Measurements from ENCODE around the gene PCBP4.

PCBP4 gene

GRCh38 chr3:51955893-51956770 is 11.1 kb downstream of the PCBP4 start:
- Histone ChIP-seq H3K27ac (ENCODE audit: low read depth in 2 of 2, low read length in 2 of 2) (peak overlapping the region in 1 of 2 donors; percentile 32), H3K9ac (ENCODE audit: low read depth in 1 of 2, low read length in 2 of 2) (peak overlapping the region in 1 of 2 donors; percentile 49)

GRCh38 chr3:51955175-51955892 is 11.9 kb downstream of the PCBP4 start, which contains the start of gene GPR62:
Gene GPR62 (plus strand): TSS chr3:51955381. CDS start chr3:51955653, 272 bp downstream.
- peak within 1 kb of the TSS in 1 of 2 donors; percentile 49 for H3K9ac ChIP-seq (ENCODE audit: low read depth in 1 of 2, low read length in 2 of 2)
- H3K27me3 ChIP-seq (ENCODE audit: control insufficient read depth in 2 of 2, insufficient read depth in 2 of 2, low read length in 2 of 2), result peaks cover 0 to 7% of the 10 kb centered on the region in 2 donors
- no peaks in the 10 kb centered on the region for H3K9me3 ChIP-seq (ENCODE audit: control insufficient read depth in 2 of 2, low read length in 2 of 2)
- peak within 1 kb of the TSS in 1 of 2 donors; percentile 32 for H3K27ac ChIP-seq (ENCODE audit: low read depth in 2 of 2, low read length in 2 of 2)
- H3K4me3 ChIP-seq (ENCODE audit: low read length in 2 of 2), result peak within 1 kb of the TSS; percentile 44 to 48
- peaks cover under 1 to 2% of the 10 kb centered on the region in 2 donors for H3K36me3 ChIP-seq (ENCODE audit: control insufficient read depth in 2 of 2, insufficient read depth in 2 of 2, low read length in 2 of 2)
- H3K4me1 ChIP-seq (ENCODE audit: control insufficient read depth in 2 of 2, insufficient read depth in 2 of 2, low read length in 2 of 2), result no peaks in the 10 kb centered on the region

More at GRCh38 chr3:51955893-51956770, 11.1 kb downstream of the PCBP4 start:
- no peaks in the 10 kb centered on the region for H3K9me3 ChIP-seq (ENCODE audit: control insufficient read depth in 2 of 2, low read length in 2 of 2)
- peak overlapping the region; percentile 44 to 48 for H3K4me3 ChIP-seq (ENCODE audit: low read length in 2 of 2)
- H3K4me1 ChIP-seq (ENCODE audit: control insufficient read depth in 2 of 2, insufficient read depth in 2 of 2, low read length in 2 of 2), result no peaks in the 10 kb centered on the region
- peaks cover 2% of the 10 kb centered on the region in 2 donors for H3K36me3 ChIP-seq (ENCODE audit: control insufficient read depth in 2 of 2, insufficient read depth in 2 of 2, low read length in 2 of 2)
- H3K27me3 ChIP-seq (ENCODE audit: control insufficient read depth in 2 of 2, insufficient read depth in 2 of 2, low read length in 2 of 2), result peaks cover 0 to 7% of the 10 kb centered on the region in 2 donors

- Histone ChIP-seq H3K27ac (ENCODE audit: low read depth in 2 of 2, low read length in 2 of 2) (no peak overlapping the region), H3K4me3 (ENCODE audit: low read length in 2 of 2) (no peak overlapping the region), H3K36me3 (ENCODE audit: control insufficient read depth in 2 of 2, insufficient read depth in 2 of 2, low read length in 2 of 2) (peaks cover 0 to 2% of the 10 kb centered on the region in 2 donors), H3K9ac (ENCODE audit: low read depth in 1 of 2, low read length in 2 of 2) (no peak overlapping the region), H3K27me3 (ENCODE audit: control insufficient read depth in 2 of 2, insufficient read depth in 2 of 2, low read length in 2 of 2) (peaks cover 0 to 7% of the 10 kb centered on the region in 2 donors), H3K4me1 (ENCODE audit: control insufficient read depth in 2 of 2, insufficient read depth in 2 of 2, low read length in 2 of 2) (no peaks in the 10 kb centered on the region), H3K9me3 (ENCODE audit: control insufficient read depth in 2 of 2, low read length in 2 of 2) (no peaks in the 10 kb centered on the region)
Measured at GRCh38 chr3:51954713-51955112, 12.5 kb downstream of the PCBP4 start.

GRCh38 chr3:51954105-51954504 is 13.1 kb downstream of the PCBP4 start:
- Histone ChIP-seq H3K27ac (ENCODE audit: low read depth in 2 of 2, low read length in 2 of 2) (no peak overlapping the region), H3K9ac (ENCODE audit: low read depth in 1 of 2, low read length in 2 of 2) (no peak overlapping the region), H3K4me3 (ENCODE audit: low read length in 2 of 2) (no peak overlapping the region), H3K36me3 (ENCODE audit: control insufficient read depth in 2 of 2, insufficient read depth in 2 of 2, low read length in 2 of 2) (peaks cover 0 to 1% of the 10 kb centered on the region in 2 donors), H3K9me3 (ENCODE audit: control insufficient read depth in 2 of 2, low read length in 2 of 2) (no peaks in the 10 kb centered on the region), H3K27me3 (ENCODE audit: control insufficient read depth in 2 of 2, insufficient read depth in 2 of 2, low read length in 2 of 2) (peaks cover 0 to 7% of the 10 kb centered on the region in 2 donors), H3K4me1 (ENCODE audit: control insufficient read depth in 2 of 2, insufficient read depth in 2 of 2, low read length in 2 of 2) (no peaks in the 10 kb centered on the region)

DNA sequence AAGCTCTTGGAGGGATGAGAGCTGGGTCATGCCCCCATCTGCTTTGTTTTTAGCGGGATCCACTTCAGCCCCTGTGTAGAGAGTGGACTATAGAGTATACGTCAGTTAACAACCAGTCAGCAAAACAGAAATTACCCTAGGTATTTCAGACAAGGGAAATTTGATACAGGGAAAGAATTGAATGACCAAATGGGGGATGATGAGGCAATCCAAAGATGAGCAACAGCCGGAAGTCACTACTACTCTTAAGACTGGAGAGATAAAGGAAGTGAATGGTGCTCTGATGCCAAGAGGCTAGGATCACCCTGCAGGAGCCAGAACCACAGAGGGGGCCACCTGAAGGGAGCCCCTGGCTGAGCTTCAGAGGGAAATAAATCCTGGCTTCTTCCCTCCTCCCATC is 13.8 kb downstream of the PCBP4 start:
- Histone ChIP-seq H3K27ac (ENCODE audit: low read depth in 2 of 2, low read length in 2 of 2) (no peak overlapping the region), H3K27me3 (ENCODE audit: control insufficient read depth in 2 of 2, insufficient read depth in 2 of 2, low read length in 2 of 2) (peaks cover 0 to 7% of the 10 kb centered on the region in 2 donors), H3K4me1 (ENCODE audit: control insufficient read depth in 2 of 2, insufficient read depth in 2 of 2, low read length in 2 of 2) (no peaks in the 10 kb centered on the region), H3K36me3 (ENCODE audit: control insufficient read depth in 2 of 2, insufficient read depth in 2 of 2, low read length in 2 of 2) (no peaks in the 10 kb centered on the region), H3K9me3 (ENCODE audit: control insufficient read depth in 2 of 2, low read length in 2 of 2) (no peaks in the 10 kb centered on the region), H3K9ac (ENCODE audit: low read depth in 1 of 2, low read length in 2 of 2) (no peak overlapping the region), H3K4me3 (ENCODE audit: low read length in 2 of 2) (no peak overlapping the region)

GRCh38 chr3:51950899-51951298 is 16.4 kb downstream of the PCBP4 start:
- Histone ChIP-seq H3K27me3 (ENCODE audit: control insufficient read depth in 2 of 2, insufficient read depth in 2 of 2, low read length in 2 of 2) (peaks cover 0 to 7% of the 10 kb centered on the region in 2 donors), H3K27ac (ENCODE audit: low read depth in 2 of 2, low read length in 2 of 2) (no peak overlapping the region), H3K9me3 (ENCODE audit: control insufficient read depth in 2 of 2, low read length in 2 of 2) (no peaks in the 10 kb centered on the region), H3K4me1 (ENCODE audit: control insufficient read depth in 2 of 2, insufficient read depth in 2 of 2, low read length in 2 of 2) (no peaks in the 10 kb centered on the region), H3K4me3 (ENCODE audit: low read length in 2 of 2) (no peak overlapping the region), H3K9ac (ENCODE audit: low read depth in 1 of 2, low read length in 2 of 2) (no peak overlapping the region), H3K36me3 (ENCODE audit: control insufficient read depth in 2 of 2, insufficient read depth in 2 of 2, low read length in 2 of 2) (peaks cover 0 to 2% of the 10 kb centered on the region in 2 donors)

GRCh38 chr3:51949121-51949520 is 18.1 kb downstream of the PCBP4 start:
- Histone ChIP-seq H3K9me3 (ENCODE audit: control insufficient read depth in 2 of 2, low read length in 2 of 2) (no peaks in the 10 kb centered on the region), H3K4me3 (ENCODE audit: low read length in 2 of 2) (no peak overlapping the region), H3K27me3 (ENCODE audit: control insufficient read depth in 2 of 2, insufficient read depth in 2 of 2, low read length in 2 of 2) (no peaks in the 10 kb centered on the region), H3K36me3 (ENCODE audit: control insufficient read depth in 2 of 2, insufficient read depth in 2 of 2, low read length in 2 of 2) (peaks cover 3% of the 10 kb centered on the region in 2 donors), H3K27ac (ENCODE audit: low read depth in 2 of 2, low read length in 2 of 2) (no peak overlapping the region), H3K9ac (ENCODE audit: low read depth in 1 of 2, low read length in 2 of 2) (no peak overlapping the region), H3K4me1 (ENCODE audit: control insufficient read depth in 2 of 2, insufficient read depth in 2 of 2, low read length in 2 of 2) (no peaks in the 10 kb centered on the region)

DNA sequence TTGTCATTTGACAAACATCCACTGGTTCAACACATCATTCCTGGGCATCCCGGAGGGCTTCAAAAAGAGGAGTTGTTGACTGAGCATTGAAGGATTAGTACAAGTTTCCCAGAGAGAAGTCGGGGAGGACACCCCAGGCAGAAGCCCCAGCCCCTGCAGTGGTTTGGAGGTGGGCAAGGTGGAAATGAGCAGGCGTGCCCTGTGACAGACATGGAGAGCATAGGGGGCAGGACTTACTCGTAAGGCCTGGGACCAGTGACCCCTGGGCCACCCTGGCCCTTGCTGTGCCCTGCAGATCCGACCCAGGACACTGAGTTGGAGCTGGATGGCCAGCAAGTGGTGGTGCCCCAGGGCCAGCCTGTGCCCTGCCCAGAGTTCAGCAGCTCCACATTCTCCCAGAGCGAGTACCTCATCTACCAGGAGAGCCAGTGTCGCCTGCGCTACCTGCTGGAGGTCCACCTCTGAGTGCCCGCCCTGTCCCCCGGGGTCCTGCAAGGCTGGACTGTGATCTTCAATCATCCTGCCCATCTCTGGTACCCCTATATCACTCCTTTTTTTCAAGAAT is 19.2 kb downstream of the PCBP4 start:
- H3K4me3 ChIP-seq (ENCODE audit: low read length in 2 of 2), result no peak overlapping the region
- H3K27me3 ChIP-seq (ENCODE audit: control insufficient read depth in 2 of 2, insufficient read depth in 2 of 2, low read length in 2 of 2), result no peaks in the 10 kb centered on the region
- peaks cover 3% of the 10 kb centered on the region in 2 donors for H3K36me3 ChIP-seq (ENCODE audit: control insufficient read depth in 2 of 2, insufficient read depth in 2 of 2, low read length in 2 of 2)

DNA sequence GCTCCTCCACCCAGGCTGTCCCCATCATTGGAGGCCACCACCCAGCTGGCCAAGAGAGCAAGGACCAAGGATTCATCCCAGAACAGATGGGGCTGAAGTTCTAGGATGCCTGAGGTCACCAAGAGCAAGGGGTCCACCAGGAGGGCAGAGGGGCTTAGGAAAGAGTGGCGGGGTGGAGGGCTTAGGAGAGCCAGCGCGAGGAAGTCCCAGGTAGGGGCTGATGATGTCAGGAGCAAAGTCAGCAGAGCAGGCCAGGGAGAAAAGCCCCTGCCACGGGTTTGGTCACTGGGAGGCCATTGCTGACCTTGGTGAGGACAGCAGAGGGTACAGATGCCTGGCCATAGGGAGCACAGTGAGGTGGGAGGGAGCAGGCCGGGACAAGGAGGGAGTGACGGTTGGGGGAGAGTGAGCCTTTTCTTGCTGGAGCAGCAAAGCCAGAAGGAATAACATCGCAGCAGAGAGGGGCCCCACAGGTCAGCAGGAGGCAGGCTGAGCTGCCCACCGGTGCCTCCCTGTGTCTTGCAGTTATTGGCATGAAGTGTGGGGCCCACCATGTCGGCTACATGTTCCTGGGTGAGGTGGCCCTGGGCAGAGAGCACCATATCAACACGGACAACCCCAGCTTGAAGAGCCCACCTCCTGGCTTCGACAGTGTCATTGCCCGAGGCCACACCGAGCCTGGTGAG is 19.9 kb downstream of the PCBP4 start:
- H3K36me3 ChIP-seq (ENCODE audit: control insufficient read depth in 2 of 2, insufficient read depth in 2 of 2, low read length in 2 of 2), result peaks cover 3% of the 10 kb centered on the region in 2 donors
- H3K4me3 ChIP-seq (ENCODE audit: low read length in 2 of 2), result no peak overlapping the region
- H3K27ac ChIP-seq (ENCODE audit: low read depth in 2 of 2, low read length in 2 of 2), result no peak overlapping the region
- no peaks in the 10 kb centered on the region for H3K9me3 ChIP-seq (ENCODE audit: control insufficient read depth in 2 of 2, low read length in 2 of 2)
- no peaks in the 10 kb centered on the region for H3K27me3 ChIP-seq (ENCODE audit: control insufficient read depth in 2 of 2, insufficient read depth in 2 of 2, low read length in 2 of 2)
- no peak overlapping the region for H3K9ac ChIP-seq (ENCODE audit: low read depth in 1 of 2, low read length in 2 of 2)
- H3K4me1 ChIP-seq (ENCODE audit: control insufficient read depth in 2 of 2, insufficient read depth in 2 of 2, low read length in 2 of 2), result peaks cover 12% of the 10 kb centered on the region in 2 donors

More for the DNA sequence above, 19.2 kb downstream of the PCBP4 start:
- Histone ChIP-seq H3K9ac (ENCODE audit: low read depth in 1 of 2, low read length in 2 of 2) (no peak overlapping the region), H3K27ac (ENCODE audit: low read depth in 2 of 2, low read length in 2 of 2) (no peak overlapping the region), H3K4me1 (ENCODE audit: control insufficient read depth in 2 of 2, insufficient read depth in 2 of 2, low read length in 2 of 2) (peaks cover 5 to 6% of the 10 kb centered on the region in 2 donors), H3K9me3 (ENCODE audit: control insufficient read depth in 2 of 2, low read length in 2 of 2) (no peaks in the 10 kb centered on the region)
